ENCODE measurements around the gene OBSCN. TPM values are rescaled to one million over a fixed set of nuclear protein-coding genes. Genes with fewer than 3 reads are reported as not detected.
"Not testable (repeated sequence)": the region's sequence is repeated elsewhere in the genome, so short reads cannot be mapped to it uniquely, and the experiment has no call there.

OBSCN gene
- total RNA-seq, 2 donors from 2014 or later, result 194 to 201 TPM

- DNase-seq (no peak), ATAC-seq (no peak)
- intact Hi-C loops (cut with DNase I), result loop anchor here in 1 of 2 donors (5.0 kb wide), 1 partner anchor 38 kb away; the partner anchor contains the start of gene OBSCN
These were observed 38.5 kb upstream of the OBSCN start for GRCh38 chr1:228169345-228169744.

DNA sequence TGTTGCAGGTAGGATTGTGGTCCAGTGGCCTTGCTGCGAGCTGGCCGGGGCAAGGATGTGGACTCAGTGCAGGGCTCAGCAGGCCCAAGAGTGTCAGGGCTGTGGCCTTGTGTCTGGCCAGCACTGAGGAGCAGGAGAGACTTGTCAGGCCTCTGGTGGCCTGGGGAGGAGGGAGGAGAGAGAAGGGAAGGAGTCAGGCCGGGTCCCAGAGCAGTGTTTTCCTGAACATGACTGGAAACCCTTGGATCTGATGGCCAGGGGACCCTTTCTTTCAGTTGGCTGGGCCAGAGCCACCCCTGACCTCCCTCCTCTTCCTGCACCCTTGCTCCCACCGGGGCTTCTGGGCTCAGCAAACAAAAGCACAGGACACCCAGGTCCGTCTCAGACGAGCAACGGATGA is 37.2 kb upstream of the OBSCN start:
- no peak for DNase-seq
- intact Hi-C loops (cut with DNase I), result no loop called here
- no peak for ATAC-seq

- no peak for DNase-seq
- intact Hi-C loops (cut with DNase I), result no loop called here
- no peak for ATAC-seq
These were observed 36.5 kb upstream of the OBSCN start for GRCh38 chr1:228171221-228171891.

DNA sequence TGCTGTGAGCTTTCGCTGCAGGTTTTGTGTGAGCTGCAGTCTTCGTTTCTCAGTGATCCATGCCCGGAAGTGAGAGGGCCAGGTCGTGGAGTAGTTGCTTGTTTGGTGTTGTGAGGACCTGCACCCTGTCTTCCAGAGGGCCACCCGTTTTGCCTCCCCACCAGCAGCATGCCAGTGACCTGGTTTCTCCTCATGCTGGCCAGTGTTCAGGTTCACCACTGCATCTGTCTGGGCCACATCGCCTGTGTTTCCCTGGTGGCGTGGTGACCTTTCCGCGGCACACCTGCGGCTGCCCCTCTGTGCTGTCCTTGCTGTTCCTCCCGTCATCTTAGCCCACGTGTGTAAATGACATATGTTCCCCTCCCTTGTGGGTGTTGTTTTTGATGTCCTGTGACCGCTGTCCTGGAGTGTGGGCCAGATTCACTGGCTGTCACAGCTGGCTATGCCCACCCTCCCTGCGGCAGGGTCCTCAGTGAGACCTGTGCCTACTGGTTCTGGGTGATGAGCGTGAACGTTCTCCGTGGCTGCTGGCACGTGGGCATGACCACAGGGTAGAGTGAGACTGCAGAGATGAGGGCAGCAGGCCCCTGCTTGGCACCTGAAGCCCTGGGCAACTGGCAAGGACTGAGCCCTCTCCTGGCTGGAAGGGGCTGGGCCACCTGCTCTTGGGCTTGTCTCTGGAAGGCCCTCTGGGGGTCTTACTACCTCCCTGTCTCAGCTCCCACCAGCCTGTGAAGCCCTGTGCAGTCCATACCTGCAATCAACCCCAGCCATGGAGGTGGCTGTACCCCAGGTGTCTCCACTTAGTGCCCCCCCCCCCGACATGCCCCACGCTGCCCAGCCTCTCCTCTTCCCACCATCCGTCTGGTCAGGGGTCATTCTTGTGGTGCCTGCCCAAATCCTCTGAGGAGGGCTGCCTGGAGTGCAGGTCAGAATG is 35.0 kb upstream of the OBSCN start:
- no peak for ATAC-seq
- intact Hi-C loops (cut with DNase I), result no loop called here
- no peak for DNase-seq

DNA sequence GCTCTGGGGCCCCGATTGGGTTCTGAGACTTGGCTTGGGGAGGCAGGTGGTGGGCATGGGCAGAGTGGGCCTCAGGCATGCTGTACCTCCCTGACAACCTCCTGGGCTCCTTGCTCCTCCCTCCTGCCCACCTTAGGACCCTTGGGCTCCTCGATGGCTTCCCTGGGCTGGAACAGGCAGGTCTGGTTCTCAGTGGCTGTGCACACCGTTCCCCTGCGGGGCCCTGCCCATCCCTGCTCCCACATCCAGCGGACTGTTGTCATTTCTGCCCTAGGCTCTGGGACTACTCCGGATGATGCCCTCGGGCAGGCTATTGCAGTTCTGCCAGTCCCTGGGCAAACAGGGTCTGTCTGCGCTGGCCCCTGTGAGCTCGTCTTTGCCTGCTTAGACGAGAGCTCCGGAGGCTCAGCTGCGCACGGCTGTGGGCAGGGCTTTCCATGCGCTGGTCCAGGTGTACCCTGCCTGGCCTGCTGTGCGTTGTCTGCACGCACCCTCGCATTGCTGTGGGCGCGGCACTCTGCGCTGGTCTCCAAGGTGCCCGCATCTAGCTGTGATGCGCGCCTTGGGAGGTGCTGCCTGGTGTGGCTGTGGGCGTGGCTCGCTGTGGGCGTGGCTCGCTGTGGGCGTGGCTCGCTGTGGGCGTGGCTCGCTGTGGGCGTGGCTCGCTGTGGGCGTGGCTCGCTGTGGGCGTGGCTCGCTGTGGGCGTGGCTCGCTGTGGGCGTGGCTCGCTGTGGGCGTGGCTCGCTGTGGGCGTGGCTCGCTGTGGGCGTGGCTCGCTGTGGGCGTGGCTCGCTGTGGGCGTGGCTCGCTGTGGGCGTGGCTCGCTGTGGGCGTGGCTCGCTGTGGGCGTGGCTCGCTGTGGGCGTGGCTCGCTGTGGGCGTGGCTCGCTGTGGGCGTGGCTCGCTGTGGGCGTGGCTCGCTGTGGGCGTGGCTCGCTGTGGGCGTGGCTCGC is 34.0 kb upstream of the OBSCN start:
- intact Hi-C loops (cut with DNase I), result not testable (repeated sequence)
- DNase-seq, result peak; percentile 33
- ATAC-seq, result peak in 1 of 2 donors; percentile 19

- ATAC-seq (peak in 1 of 2 donors; percentile 18), DNase-seq (peak; percentile 37)
- intact Hi-C loops (cut with DNase I), result no loop called here
These were observed 33.1 kb upstream of the OBSCN start for GRCh38 chr1:228174482-228175315.

DNA sequence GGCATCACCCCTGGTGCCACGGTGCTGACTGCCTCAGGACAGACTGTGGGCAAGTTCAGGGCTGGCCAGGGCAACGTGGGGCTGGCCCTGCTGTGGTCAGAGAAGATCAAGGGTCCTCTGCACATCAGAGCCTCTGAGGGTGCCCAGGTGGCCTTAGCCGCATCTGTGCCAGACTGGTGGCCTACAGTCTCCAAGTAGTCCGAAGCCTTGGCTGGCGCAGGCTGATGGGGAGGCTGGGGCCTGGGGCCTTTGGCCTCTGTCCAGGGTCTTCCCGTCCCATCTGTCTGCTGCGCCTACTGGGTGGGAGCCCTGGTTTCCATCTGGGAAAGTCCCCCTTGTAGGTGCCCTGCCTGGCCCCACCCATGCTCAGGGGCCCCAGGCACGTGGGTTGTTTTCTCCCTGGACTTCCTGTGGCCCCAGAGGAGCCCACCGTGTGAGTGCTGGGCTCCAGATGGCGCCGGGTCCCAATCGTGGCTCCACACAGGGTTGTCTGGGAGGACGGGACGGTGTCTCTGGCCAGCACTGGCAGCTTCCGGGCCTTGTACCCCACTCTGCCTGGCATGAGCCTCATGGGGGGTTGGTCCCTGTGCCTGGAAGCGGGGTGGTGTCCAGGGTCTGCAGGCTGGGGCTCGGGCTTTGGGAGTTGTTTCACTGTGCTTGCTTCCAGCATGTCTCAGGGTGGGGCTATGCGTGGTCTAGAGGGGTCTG is 32.4 kb upstream of the OBSCN start:
- DNase-seq (no peak), ATAC-seq (no peak)
- intact Hi-C loops (cut with DNase I), result no loop called here

DNA sequence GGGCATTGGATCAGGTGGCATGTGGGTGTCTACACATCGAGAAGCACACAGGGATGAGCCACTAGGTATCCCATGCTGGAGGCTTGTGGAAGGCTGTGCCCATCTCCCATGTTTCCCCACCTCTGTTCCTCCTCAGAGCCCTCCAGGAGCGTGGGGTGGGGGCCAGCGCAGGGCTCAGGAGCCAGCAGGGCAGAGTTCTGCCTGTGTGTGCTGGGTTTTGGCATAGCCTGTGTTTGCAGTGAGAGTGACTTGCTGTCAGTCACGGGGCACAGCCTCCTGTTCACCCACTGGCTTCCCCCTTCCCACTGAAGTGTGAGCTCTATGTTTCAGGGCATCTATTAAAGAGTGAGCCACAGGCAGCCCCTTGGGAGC is 31.8 kb upstream of the OBSCN start:
- intact Hi-C loops (cut with DNase I), result no loop called here

GRCh38 chr1:228176461-228177182 is 31.2 kb upstream of the OBSCN start:
- intact Hi-C loops (cut with DNase I), result no loop called here
- no peak for ATAC-seq
- peak; percentile 13 for DNase-seq

More for the DNA sequence above, 31.8 kb upstream of the OBSCN start:
- no peak for ATAC-seq
- DNase-seq, result no peak

GRCh38 chr1:228177183-228177475 is 30.7 kb upstream of the OBSCN start:
- DNase-seq, result peak; percentile 17
- intact Hi-C loops (cut with DNase I), result no loop called here
- ATAC-seq, result no peak

DNA sequence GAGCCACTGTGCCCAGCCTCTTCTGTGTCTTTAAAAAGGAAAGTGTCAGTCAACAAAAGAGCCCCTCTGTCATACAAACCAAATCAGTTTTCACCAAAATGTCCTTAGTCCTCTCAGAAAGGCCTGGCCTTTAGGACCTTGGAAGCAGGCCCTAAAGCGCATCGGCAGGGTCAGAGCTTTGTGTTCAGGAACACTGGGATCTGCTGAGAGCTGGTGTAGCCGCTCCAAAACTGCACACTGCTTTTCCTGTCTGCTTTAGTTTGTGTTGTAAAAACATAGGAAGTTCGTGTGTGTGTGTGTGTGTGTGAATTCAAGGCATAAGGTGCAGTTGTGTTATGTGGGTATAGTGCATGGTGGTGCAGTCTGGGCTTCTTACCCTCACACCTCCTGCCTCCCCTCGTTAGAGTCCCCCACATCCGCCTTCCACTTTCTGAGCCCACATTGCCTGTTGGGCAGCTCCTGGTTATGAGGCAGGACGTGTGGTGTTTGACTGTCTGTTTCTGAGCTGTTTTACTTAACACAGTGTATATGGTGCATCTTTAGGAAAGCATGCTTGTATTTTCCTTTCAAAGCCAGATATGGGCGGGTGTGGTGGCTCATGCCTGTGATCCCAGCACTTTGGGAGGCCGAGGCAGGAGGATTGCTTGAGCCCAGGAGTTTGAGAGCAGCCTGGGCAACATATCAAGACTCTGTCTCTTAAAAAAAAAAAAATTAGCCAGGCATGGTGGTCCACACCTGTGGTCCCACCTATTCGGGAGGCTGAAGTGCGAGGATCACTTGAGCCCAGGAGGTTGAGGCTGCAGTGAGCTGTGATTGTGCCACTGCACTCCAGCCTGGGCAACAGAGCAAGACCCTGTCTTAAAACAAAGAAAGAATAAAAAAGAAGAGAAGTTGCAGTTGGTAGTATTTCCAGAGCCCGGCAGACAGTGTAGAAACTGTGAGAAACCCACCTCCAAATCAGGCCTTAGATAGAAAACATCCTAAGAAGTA is 29.8 kb upstream of the OBSCN start:
- ATAC-seq (no peak), DNase-seq (peak; percentile 2)
- intact Hi-C loops (cut with DNase I), result no loop called here

DNA sequence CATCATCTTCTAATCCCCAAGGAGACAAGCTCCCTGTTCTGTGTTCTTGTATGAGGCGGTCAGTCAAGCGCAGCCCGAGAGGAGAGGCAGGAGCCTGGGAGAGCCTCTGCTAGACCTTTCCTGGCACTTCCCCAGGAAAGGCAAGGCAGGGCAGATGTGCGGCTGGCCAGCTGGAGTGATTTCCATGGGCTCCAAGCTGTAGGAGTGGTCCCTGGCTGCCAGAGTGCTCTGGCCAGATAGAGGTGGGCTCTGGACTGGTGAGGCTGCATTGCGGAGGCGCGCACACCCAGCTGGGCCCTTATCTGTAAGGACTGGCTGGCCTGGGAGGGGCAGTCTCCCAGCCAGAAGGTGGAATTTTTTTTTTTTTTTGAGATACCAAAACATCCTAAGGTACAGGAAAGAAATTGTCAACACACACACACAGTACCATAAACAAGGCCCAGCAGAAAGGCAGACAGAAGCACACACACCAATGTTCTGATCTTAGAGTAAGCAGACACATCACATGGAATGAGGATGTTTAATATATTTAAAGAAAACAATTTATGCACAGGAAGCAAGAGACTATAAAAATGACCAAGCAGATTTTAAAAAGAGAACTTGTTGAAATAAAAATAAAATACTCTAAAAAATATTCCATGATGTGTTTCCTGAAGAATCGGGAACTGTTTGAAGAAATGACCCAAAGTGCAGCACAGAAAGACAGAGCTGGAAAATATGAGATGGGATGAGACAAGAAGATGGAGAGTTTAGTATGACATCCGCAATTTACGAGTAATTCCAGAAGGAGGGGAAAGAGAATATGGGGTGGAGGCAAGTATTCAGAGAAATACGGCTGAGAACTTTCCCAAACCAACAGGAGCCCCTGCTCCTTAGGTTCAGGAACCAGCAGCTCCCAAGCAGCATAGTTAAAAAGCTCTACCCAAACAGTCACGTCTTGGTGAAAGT is 28.8 kb upstream of the OBSCN start:
- intact Hi-C loops (cut with DNase I), result no loop called here
- DNase-seq (peak; percentile 56), ATAC-seq (peak; percentile 7 to 50)

DNA sequence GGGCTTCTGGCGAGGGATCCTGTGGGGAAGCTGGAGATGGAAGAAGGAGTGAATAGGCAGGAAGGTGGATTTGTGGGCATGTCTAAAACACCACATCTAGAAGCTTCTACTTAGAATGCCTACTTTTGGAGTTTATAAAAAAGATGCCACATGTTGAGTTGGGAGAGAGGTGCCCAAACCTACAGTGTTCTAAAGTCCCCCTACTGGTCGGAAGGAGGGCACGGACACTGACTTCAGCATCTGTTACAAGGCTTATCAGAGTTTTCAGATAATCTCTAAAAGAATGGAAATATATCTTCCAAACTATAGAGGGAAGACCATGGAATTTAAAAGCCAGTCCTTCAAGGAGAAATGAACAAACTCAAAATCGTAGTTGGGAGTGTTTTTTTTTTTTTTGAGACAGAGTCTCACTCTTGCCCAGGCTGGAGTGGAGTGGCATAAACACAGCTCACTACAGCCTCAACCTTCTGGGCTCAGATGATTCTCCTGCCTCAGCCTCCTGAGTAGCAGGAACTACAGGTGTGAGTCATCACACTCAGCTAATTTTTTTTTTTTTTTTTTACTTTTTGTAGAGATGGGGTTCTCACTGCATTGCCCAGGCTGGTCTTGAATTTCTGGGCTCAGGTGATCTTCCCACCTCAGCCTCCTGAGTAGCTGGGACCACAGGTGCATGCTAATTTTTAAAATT is 27.4 kb upstream of the OBSCN start:
- ATAC-seq, result no peak
- intact Hi-C loops (cut with DNase I), result no loop called here
- DNase-seq, result no peak

DNA sequence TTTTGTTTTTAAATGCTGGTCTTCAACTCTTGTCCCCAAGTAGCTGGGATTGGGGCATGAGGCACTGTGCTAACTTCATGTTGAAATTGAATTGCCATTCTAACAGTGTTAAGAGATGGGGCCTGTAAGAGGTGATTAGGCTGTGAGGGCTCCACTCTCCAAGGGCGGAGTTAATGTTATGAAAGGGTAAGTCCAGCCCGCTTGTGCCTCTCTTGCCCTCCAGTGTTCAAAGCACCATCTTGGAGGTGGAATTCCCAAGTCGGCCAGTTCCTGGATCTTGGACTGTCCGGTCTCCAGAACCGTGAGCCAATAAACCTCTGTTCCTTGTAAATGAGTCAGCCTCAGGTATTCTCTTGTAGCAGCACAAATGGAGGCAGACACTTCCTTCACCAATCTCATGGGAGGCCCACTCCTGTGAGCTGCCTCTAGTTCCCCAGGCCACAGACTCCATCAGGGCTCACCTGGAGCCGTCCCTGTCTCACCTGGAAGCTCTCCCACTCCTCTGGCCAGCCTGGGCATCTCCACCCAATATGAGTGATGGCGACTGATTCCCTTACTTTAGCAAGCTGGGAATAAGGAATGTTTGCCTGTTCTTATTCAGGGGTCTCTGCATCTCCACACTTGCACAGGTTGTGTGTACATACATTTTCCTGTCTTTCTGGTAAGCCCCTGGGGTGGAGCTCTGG is 26.7 kb upstream of the OBSCN start:
- DNase-seq (no peak), ATAC-seq (no peak)
- intact Hi-C loops (cut with DNase I), result no loop called here
